ENCODE results near the gene MMP7. TPM values are rescaled to one million over a fixed set of nuclear protein-coding genes. Genes with fewer than 3 reads are reported as not detected.

The MMP7 gene
- polyA plus RNA-seq, 2 of the 4 experiments (the other 2 are of a cell fraction), result 8.9 to 54.8 TPM

DNA sequence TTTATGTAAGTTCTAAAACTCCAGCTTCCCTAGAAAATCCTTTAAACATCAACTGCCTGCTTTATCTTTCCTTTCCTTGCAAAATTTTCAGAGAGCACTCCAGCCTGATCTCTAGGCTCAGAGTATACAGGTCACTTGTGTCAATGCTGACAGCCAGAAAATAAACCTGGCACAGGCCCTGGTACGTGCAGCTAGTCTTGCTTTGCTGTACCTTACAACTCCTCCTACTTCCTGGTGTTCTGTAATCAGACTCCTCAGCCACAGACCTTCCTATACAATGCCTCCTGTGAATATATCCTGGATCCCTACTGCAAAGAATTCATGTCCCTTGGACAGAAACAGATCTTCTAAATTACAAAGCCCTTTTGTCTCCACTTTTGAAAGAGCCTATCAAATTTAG is 53.7 kb downstream of the MMP7 start:
- FAIRE-seq (no peak), DNase-seq (ENCODE audit: low read depth in 1 of 2, low spot score in 1 of 2) (no peak), ATAC-seq (peak; percentile 62 to 79; a peak in 4 of 6 replicates)
- WGBS (ENCODE audit: missing lambda C conversion rate), result 0% methylated on average over 1 of the region's 1 CpG
- Histone ChIP-seq H3K9me3 (no peaks in the 10 kb centered on the region), H3K4me2 (peak overlapping the region; percentile 35; the same call in 2 of the 3 replicates), H3K27ac (peak overlapping the region; percentile 47 to 66; a peak in 4 of 6 replicates), H3K4me3 (no peak overlapping the region), H3K4me1 (peaks cover 13% of the 10 kb centered on the region; the same call in 2 of the 3 replicates)
- TF ChIP-seq CBX8 (IDR thresholded peaks at IDR 0.05) (no peak), KDM1A (IDR thresholded peaks at IDR 0.05; ENCODE audit: low read depth) (no peak), ZSCAN20 (CRISPR knock-in tag; IDR thresholded peaks at IDR 0.05) (no peak), NPAS2 (CRISPR knock-in tag; IDR thresholded peaks at IDR 0.05; ENCODE audit: borderline replicate concordance) (no peak), BHLHE40 (IDR thresholded peaks at IDR 0.05; ENCODE audit: low read depth, low read length) (no peak), PHF8 (IDR thresholded peaks at IDR 0.05; ENCODE audit: borderline replicate concordance, low read depth) (no peak), MAFK (IDR thresholded peaks at IDR 0.05; ENCODE audit: partially characterized antibody) (no peak), SMC3 (IDR thresholded peaks at IDR 0.05) (no peak), RAD21 (conservative IDR thresholded peaks at IDR 0.05 in 1 of 2, IDR thresholded peaks at IDR 0.05 in 1 of 2) (no peak), POLR2AphosphoS2 (conservative IDR thresholded peaks at IDR 0.05; ENCODE audit: low read length) (no peak), RARB (CRISPR knock-in tag; IDR thresholded peaks at IDR 0.05) (no peak), FOXS1 (CRISPR knock-in tag; IDR thresholded peaks at IDR 0.05) (no peak), HDAC2 (IDR thresholded peaks at IDR 0.05) (no peak), ZNF302 (CRISPR knock-in tag; IDR thresholded peaks at IDR 0.05) (no peak), RFX5 (IDR thresholded peaks at IDR 0.05) (no peak)
- TF ChIP-seq, protein P1, sequence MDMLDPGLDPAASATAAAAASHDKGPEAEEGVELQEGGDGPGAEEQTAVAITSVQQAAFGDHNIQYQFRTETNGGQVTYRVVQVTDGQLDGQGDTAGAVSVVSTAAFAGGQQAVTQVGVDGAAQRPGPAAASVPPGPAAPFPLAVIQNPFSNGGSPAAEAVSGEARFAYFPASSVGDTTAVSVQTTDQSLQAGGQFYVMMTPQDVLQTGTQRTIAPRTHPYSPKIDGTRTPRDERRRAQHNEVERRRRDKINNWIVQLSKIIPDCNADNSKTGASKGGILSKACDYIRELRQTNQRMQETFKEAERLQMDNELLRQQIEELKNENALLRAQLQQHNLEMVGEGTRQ (IDR thresholded peaks at IDR 0.05), result no peak
- TF ChIP-seq, protein P2, sequence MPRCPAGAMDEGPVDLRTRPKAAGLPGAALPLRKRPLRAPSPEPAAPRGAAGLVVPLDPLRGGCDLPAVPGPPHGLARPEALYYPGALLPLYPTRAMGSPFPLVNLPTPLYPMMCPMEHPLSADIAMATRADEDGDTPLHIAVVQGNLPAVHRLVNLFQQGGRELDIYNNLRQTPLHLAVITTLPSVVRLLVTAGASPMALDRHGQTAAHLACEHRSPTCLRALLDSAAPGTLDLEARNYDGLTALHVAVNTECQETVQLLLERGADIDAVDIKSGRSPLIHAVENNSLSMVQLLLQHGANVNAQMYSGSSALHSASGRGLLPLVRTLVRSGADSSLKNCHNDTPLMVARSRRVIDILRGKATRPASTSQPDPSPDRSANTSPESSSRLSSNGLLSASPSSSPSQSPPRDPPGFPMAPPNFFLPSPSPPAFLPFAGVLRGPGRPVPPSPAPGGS (IDR thresholded peaks at IDR 0.05), result no peak
- TF ChIP-seq, protein P3, sequence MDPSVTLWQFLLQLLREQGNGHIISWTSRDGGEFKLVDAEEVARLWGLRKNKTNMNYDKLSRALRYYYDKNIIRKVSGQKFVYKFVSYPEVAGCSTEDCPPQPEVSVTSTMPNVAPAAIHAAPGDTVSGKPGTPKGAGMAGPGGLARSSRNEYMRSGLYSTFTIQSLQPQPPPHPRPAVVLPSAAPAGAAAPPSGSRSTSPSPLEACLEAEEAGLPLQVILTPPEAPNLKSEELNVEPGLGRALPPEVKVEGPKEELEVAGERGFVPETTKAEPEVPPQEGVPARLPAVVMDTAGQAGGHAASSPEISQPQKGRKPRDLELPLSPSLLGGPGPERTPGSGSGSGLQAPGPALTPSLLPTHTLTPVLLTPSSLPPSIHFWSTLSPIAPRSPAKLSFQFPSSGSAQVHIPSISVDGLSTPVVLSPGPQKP (IDR thresholded peaks at IDR 0.05; ENCODE audit: low read depth, low read length), result no peak
- TF ChIP-seq, protein P4, sequence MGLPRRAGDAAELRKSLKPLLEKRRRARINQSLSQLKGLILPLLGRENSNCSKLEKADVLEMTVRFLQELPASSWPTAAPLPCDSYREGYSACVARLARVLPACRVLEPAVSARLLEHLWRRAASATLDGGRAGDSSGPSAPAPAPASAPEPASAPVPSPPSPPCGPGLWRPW (IDR thresholded peaks at IDR 0.05), result no peak
- ChIA-PET CTCF (interaction anchor here (2.6 kb wide), 1 partner anchor 19 kb away, joined by 9 read pairs; no protein-coding TSS in a partner anchor), POLR2A (no interaction called here)

DNA sequence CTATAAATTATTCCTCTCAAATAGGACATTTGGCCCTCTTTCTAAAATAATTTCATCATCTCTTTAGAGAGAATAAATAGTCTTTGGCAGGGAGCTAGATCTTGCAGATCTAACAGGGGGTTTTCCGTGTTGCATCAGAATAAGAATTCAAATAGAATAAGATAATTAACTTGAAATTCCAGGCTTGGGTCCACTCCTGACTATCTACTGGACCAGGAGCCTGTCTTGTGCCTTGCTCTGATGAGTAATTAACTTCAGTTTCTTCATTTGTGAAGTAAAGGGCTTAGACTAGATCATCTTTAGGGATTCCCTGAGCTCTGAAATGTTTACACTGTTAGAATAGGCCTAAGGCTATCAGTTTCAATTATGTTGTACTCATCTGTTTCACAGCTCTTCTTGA is 54.5 kb downstream of the MMP7 start:
- Histone ChIP-seq H3K4me1 (peaks cover 13% of the 10 kb centered on the region; the same call in 2 of the 3 replicates), H3K27ac (peak overlapping the region in 1 of 2 experiments; percentile 66; a peak in 4 of 6 replicates), H3K9me3 (no peaks in the 10 kb centered on the region), H3K4me2 (peak overlapping the region; percentile 35; the same call in 2 of the 3 replicates), H3K4me3 (no peak overlapping the region)
- 48% methylated on average over 1 of the region's 1 CpG for WGBS (ENCODE audit: missing lambda C conversion rate)
- FAIRE-seq (no peak), ATAC-seq (no peak), DNase-seq (ENCODE audit: low read depth in 1 of 2, low spot score in 1 of 2) (no peak)
- CTCF ChIA-PET, result interaction anchor here (0.7 to 2.6 kb wide), 3 partner anchors 9 to 134 kb away, joined by 3 to 9 read pairs (median 4); no protein-coding TSS in a partner anchor
- TF ChIP-seq, protein P1 (IDR thresholded peaks at IDR 0.05), result no peak
- TF ChIP-seq HDAC2 (IDR thresholded peaks at IDR 0.05) (no peak), NR3C1 (IDR thresholded peaks at IDR 0.05) (no peak), POLR2A (IDR thresholded peaks at IDR 0.05; ENCODE audit: low read length) (no peak), TP53 (CRISPR knock-in tag; IDR thresholded peaks at IDR 0.05) (no peak), MAFK (IDR thresholded peaks at IDR 0.05; ENCODE audit: partially characterized antibody) (no peak)
- POLR2A ChIA-PET, result interaction anchor here (0.6 kb wide), 1 partner anchor 50 kb away, joined by 4 read pairs; no protein-coding TSS in a partner anchor

Data from A549 (cell line).